RWPE2 (cell line): ENCODE measurements around the gene C1orf87.

Experiments
- ATAC-seq: fragments of 200-7000 bp; cut with Tn5 transposase; 3 replicates; pipeline ENCODE4 v1.9.1; 2021; ENCODE audit warnings: low read depth
- DNase-seq: peaks from one replicate; pipeline ENCODE4 v3.0.0-alpha.2; 2020; ENCODE audit warnings: low spot score
- H3K27ac ChIP-seq: fragments of 450-650 bp; 2 replicates; pipeline ENCODE4 v1.5.1; 2017; ENCODE audit warnings: mild to moderate bottlenecking; ENCODE audit not compliant: poor library complexity, severe bottlenecking
- H3K27me3 ChIP-seq: fragments of 250-450 bp; sonication (Bioruptor Pico); 2 replicates; pipeline ENCODE4 v1.5.1; 2021; ENCODE audit warnings: mild to moderate bottlenecking, moderate library complexity; ENCODE audit not compliant: insufficient read depth, poor library complexity, severe bottlenecking
- H3K36me3 ChIP-seq: fragments of 250-450 bp; sonication (Bioruptor Pico); 2 replicates; pipeline ENCODE4 v1.5.1; 2020; ENCODE audit warnings: low read depth, mild to moderate bottlenecking, moderate library complexity
- H3K4me1 ChIP-seq: fragments of 250-450 bp; sonication (Bioruptor Pico); 2 replicates; pipeline ENCODE4 v1.5.1; 2021; ENCODE audit warnings: mild to moderate bottlenecking, moderate library complexity; ENCODE audit not compliant: insufficient read depth, poor library complexity, severe bottlenecking
- H3K4me3 ChIP-seq: fragments of 250-450 bp; sonication (Bioruptor Pico); 2 replicates; pipeline ENCODE4 v1.5.1; 2021; ENCODE audit warnings: mild to moderate bottlenecking, moderate library complexity; ENCODE audit not compliant: severe bottlenecking
- H3K9me3 ChIP-seq: fragments of 250-450 bp; sonication (Bioruptor Pico); 2 replicates; pipeline ENCODE4 v1.5.1; 2021; ENCODE audit warnings: mild to moderate bottlenecking, moderate library complexity; ENCODE audit not compliant: severe bottlenecking
- TF ChIP-seq, protein P1 (sequence below): fragments of 450-650 bp; IDR thresholded peaks from one replicate; pipeline ENCODE4 v1.5.1; 2017; ENCODE audit warnings: mild to moderate bottlenecking, moderate library complexity; ENCODE audit not compliant: poor library complexity, severe bottlenecking

The C1orf87 gene

DNA sequence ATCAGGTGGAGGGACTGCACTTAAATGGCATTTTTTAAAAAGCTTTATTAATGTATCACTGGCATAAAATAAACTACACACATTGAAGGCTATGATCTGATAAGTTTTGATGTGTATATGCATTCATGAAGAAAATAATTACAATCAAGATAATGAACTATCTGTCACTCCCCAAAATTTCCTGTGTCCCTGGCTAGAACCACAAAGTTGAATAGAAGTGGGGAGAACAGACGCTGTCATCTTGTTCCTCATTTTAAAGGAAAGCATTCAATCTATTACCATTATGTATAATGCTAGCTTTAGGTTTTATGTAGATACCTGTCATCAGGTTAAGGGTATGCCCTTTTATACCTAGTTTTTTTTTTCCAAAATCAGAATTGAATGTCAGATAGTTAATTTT, 38.1 kb upstream of the C1orf87 start:
- no peak overlapping the region for H3K27ac ChIP-seq
- no peaks in the 10 kb centered on the region for H3K4me1 ChIP-seq

DNA sequence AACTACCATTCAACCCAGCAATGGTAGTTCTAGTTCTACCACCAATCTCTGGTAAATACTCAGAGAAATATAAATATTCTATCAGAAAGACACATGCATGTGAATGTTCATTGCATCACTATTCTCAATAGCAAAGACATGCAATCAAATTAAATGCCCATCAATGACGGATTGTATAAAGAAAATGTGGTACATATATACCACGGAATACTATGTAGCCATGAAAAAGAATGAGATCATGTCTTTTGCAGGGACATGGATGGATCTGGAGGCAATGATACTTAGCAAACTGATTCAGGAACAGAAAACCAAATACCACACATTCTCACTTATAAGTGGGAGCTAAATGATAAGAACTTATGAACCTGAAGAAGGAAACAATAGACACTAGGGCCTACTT, 37.5 kb upstream of the C1orf87 start:
- DNase-seq = no peak

More for the DNA sequence above, 38.1 kb upstream of the C1orf87 start:
- no peaks in the 10 kb centered on the region for H3K27me3 ChIP-seq
- H3K4me3 ChIP-seq = no peak overlapping the region
- TF ChIP-seq, protein P1, sequence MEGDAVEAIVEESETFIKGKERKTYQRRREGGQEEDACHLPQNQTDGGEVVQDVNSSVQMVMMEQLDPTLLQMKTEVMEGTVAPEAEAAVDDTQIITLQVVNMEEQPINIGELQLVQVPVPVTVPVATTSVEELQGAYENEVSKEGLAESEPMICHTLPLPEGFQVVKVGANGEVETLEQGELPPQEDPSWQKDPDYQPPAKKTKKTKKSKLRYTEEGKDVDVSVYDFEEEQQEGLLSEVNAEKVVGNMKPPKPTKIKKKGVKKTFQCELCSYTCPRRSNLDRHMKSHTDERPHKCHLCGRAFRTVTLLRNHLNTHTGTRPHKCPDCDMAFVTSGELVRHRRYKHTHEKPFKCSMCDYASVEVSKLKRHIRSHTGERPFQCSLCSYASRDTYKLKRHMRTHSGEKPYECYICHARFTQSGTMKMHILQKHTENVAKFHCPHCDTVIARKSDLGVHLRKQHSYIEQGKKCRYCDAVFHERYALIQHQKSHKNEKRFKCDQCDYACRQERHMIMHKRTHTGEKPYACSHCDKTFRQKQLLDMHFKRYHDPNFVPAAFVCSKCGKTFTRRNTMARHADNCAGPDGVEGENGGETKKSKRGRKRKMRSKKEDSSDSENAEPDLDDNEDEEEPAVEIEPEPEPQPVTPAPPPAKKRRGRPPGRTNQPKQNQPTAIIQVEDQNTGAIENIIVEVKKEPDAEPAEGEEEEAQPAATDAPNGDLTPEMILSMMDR = no peak
- DNase-seq (no peak), ATAC-seq (no peak)
- H3K36me3 ChIP-seq = no peaks in the 10 kb centered on the region
- H3K9me3 ChIP-seq = no peaks in the 10 kb centered on the region

DNA sequence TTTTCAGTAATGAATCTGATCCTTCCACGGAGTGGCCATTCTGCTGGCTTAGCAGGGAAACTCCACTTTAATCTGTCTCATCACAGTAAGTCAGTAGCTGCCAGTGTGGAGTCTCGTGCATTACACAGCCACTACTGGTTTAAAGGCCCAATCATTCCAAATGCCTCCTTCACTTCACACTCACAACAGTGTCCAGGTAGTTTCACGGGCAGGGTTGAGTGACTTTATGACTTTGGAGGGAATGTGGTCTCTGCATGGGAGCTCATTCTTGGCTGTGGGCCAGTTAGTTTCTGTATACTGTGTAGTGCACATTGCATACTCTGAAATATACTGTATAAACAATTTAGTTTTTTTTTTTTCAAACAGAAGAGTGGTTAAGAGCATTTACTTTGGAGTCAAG, 34.6 kb upstream of the C1orf87 start:
- TF ChIP-seq, protein P1 = no peak
- H3K9me3 ChIP-seq = no peaks in the 10 kb centered on the region
- no peak for DNase-seq

More for the DNA sequence above, 37.5 kb upstream of the C1orf87 start:
- ATAC-seq = no peak
- H3K4me3 ChIP-seq = no peak overlapping the region
- no peaks in the 10 kb centered on the region for H3K4me1 ChIP-seq
- H3K9me3 ChIP-seq = no peaks in the 10 kb centered on the region
- no peaks in the 10 kb centered on the region for H3K27me3 ChIP-seq
- H3K27ac ChIP-seq = no peak overlapping the region
- no peaks in the 10 kb centered on the region for H3K36me3 ChIP-seq
- TF ChIP-seq, protein P1 = no peak

DNA sequence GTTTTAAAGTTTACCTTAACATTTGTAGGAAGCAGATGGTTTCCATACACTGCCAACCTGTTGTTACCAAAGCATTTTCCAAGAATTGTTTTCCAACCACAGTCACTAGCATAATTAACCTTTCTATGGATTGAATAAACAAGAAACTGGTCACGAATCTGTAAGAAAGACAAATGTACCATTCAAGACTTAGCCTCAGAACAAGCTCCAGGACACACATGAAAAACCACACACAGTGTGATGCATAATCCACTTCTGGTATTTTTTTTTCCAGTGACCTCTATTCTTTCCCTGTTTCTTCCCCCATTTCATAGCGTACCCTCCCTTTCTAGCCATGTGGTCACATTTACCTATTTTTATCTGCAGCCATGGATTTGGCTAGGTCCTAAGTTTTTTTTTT, 29.6 kb upstream of the C1orf87 start:
- Histone ChIP-seq H3K27ac (no peak overlapping the region), H3K9me3 (no peaks in the 10 kb centered on the region), H3K4me1 (no peaks in the 10 kb centered on the region), H3K27me3 (no peaks in the 10 kb centered on the region), H3K36me3 (no peaks in the 10 kb centered on the region), H3K4me3 (no peak overlapping the region)
- TF ChIP-seq, protein P1 = no peak
- ATAC-seq (no peak), DNase-seq (no peak)

More for the DNA sequence above, 34.6 kb upstream of the C1orf87 start:
- Histone ChIP-seq H3K4me1 (no peaks in the 10 kb centered on the region), H3K36me3 (no peaks in the 10 kb centered on the region), H3K4me3 (no peak overlapping the region), H3K27ac (no peak overlapping the region), H3K27me3 (no peaks in the 10 kb centered on the region)
- ATAC-seq = no peak

DNA sequence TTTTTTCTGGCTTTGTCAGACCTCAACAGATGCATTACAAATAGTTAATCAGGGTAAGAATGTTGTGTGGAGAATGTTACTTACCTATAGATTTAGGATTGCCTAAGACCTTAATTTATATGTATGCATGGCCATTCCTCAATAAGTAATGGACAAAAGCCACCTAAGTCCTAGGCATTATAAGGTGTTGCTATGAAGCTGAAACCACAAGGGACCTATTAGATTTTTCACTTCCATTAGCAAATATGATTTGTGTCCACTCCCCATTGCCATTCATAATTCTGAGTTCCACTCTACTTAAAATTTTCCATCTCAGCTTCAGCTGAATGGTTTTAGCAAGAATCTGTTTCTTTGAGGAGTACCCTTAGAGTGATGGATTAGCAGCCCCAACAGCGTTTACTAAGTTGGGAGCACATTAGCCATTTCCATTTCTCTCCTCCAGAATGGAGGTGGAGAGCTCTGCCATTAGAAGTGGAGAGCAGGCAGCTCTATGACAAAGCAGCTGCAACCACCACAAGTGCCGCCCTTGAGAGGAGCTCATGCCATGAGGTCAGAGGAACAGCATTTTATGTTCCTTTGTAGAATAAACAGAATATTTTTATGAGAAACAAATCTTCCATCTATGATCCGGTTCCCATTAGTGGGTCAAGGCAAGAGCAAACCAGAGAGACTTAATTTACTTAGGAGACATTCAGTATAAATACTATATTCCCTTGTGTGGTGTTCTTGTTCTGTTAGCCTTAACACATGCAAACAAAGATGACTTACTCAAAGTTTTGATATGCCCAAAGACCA, 28.9 kb upstream of the C1orf87 start:
- Histone ChIP-seq H3K4me3 (no peak overlapping the region), H3K4me1 (no peaks in the 10 kb centered on the region), H3K36me3 (no peaks in the 10 kb centered on the region), H3K27ac (no peak overlapping the region), H3K9me3 (no peaks in the 10 kb centered on the region), H3K27me3 (no peaks in the 10 kb centered on the region)
- TF ChIP-seq, protein P1 = no peak
- ATAC-seq (no peak), DNase-seq (no peak)
